PC-9 (cell line): Measurements from ENCODE around the gene EIF2D.

Experiments used
- EZH2 ChIP-seq: fragments of 200-600 bp; sonication (generic); IDR thresholded peaks from 2 replicates; pipeline ENCODE4 v1.8.0; 2017; ENCODE audit warnings: antibody characterized with exemption, low read depth
- TF ChIP-seq, protein P1 (sequence below): fragments of 200-600 bp; sonication (generic); conservative IDR thresholded peaks from 2 replicates; pipeline ENCODE4 v1.6.1; 2017; ENCODE audit warnings: mixed run types, antibody characterized with exemption, mild to moderate bottlenecking, moderate library complexity

DNA sequence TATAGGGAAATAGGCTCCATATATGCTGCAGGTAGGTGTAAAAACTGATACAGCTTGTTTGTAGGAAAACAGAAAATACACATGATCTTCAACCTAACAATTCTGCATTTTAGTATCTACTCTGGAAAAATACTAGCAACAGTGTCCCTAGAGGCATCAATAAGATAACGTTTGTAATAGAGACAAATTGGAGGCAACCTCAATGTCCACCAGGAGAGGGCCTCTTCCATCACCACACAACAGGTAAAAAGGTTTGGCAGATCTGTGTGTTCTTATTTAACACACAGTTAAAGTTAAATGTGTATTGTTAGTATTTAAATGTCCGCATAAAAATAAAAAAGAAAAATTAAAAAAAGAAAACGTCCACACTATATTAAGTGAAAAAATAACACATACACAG lies 5.4 kb downstream of the EIF2D start:
- TF ChIP-seq, protein P1, sequence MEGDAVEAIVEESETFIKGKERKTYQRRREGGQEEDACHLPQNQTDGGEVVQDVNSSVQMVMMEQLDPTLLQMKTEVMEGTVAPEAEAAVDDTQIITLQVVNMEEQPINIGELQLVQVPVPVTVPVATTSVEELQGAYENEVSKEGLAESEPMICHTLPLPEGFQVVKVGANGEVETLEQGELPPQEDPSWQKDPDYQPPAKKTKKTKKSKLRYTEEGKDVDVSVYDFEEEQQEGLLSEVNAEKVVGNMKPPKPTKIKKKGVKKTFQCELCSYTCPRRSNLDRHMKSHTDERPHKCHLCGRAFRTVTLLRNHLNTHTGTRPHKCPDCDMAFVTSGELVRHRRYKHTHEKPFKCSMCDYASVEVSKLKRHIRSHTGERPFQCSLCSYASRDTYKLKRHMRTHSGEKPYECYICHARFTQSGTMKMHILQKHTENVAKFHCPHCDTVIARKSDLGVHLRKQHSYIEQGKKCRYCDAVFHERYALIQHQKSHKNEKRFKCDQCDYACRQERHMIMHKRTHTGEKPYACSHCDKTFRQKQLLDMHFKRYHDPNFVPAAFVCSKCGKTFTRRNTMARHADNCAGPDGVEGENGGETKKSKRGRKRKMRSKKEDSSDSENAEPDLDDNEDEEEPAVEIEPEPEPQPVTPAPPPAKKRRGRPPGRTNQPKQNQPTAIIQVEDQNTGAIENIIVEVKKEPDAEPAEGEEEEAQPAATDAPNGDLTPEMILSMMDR, result peak; percentile 77
- TF ChIP-seq EZH2, result no peak
